ENCODE results near the gene FNDC3B.

FNDC3B gene

GRCh38 chr3:172232579-172233212, 193.3 kb downstream of the FNDC3B start:
- H3K4me3 ChIP-seq (ENCODE audit: low read length), result no peak overlapping the region
- no peak overlapping the region for H3K9ac ChIP-seq (ENCODE audit: low read length)
- H3K4me2 ChIP-seq (ENCODE audit: low read length), result no peak overlapping the region
- TF ChIP-seq EZH2phosphoT487 (IDR thresholded peaks at IDR 0.05; ENCODE audit: low read depth), result no peak
- TF ChIP-seq CTCF (IDR thresholded peaks at IDR 0.05; ENCODE audit: low read depth, low read length), result no peak
- no peaks in the 10 kb centered on the region for H3K27me3 ChIP-seq (ENCODE audit: low read depth, low read length)
- H3K36me3 ChIP-seq (replicated peaks; ENCODE audit: low read depth, low read length), result no peaks in the 10 kb centered on the region
- no peaks in the 10 kb centered on the region for H4K20me1 ChIP-seq (ENCODE audit: insufficient read depth, low read length)
- no peak overlapping the region for H3K27ac ChIP-seq (ENCODE audit: low read length)
- H3K9me3 ChIP-seq (ENCODE audit: insufficient read depth, low read length), result no peaks in the 10 kb centered on the region
- no peaks in the 10 kb centered on the region for H3K79me2 ChIP-seq (ENCODE audit: low read length)
- no peak overlapping the region for H2AFZ ChIP-seq (ENCODE audit: low read depth, low read length)
- H3K4me1 ChIP-seq (ENCODE audit: low read length), result no peaks in the 10 kb centered on the region

GRCh38 chr3:172233474-172234277, 194.3 kb downstream of the FNDC3B start:
- Histone ChIP-seq H4K20me1 (ENCODE audit: insufficient read depth, low read length) (no peaks in the 10 kb centered on the region), H3K4me1 (ENCODE audit: low read length) (no peaks in the 10 kb centered on the region), H3K36me3 (replicated peaks; ENCODE audit: low read depth, low read length) (no peaks in the 10 kb centered on the region), H3K9ac (ENCODE audit: low read length) (no peak overlapping the region), H3K9me3 (ENCODE audit: insufficient read depth, low read length) (no peaks in the 10 kb centered on the region), H3K4me3 (ENCODE audit: low read length) (no peak overlapping the region), H2AFZ (ENCODE audit: low read depth, low read length) (no peak overlapping the region), H3K79me2 (ENCODE audit: low read length) (no peaks in the 10 kb centered on the region), H3K27ac (ENCODE audit: low read length) (no peak overlapping the region), H3K4me2 (ENCODE audit: low read length) (no peak overlapping the region), H3K27me3 (ENCODE audit: low read depth, low read length) (no peaks in the 10 kb centered on the region)
- TF ChIP-seq CTCF (IDR thresholded peaks at IDR 0.05; ENCODE audit: low read depth, low read length) (no peak), EZH2phosphoT487 (IDR thresholded peaks at IDR 0.05; ENCODE audit: low read depth) (no peak)

- Histone ChIP-seq H3K27me3 (ENCODE audit: low read depth, low read length) (no peaks in the 10 kb centered on the region), H3K36me3 (replicated peaks; ENCODE audit: low read depth, low read length) (peaks cover 2% of the 10 kb centered on the region), H3K4me3 (ENCODE audit: low read length) (no peak overlapping the region), H2AFZ (ENCODE audit: low read depth, low read length) (no peak overlapping the region), H3K79me2 (ENCODE audit: low read length) (no peaks in the 10 kb centered on the region), H4K20me1 (ENCODE audit: insufficient read depth, low read length) (no peaks in the 10 kb centered on the region), H3K9ac (ENCODE audit: low read length) (no peak overlapping the region), H3K27ac (ENCODE audit: low read length) (no peak overlapping the region), H3K9me3 (ENCODE audit: insufficient read depth, low read length) (no peaks in the 10 kb centered on the region), H3K4me1 (ENCODE audit: low read length) (no peaks in the 10 kb centered on the region), H3K4me2 (ENCODE audit: low read length) (no peak overlapping the region)
- TF ChIP-seq EZH2phosphoT487 (IDR thresholded peaks at IDR 0.05; ENCODE audit: low read depth) (no peak), CTCF (IDR thresholded peaks at IDR 0.05; ENCODE audit: low read depth, low read length) (no peak)
Observed at GRCh38 chr3:172235698-172236097, 196.3 kb downstream of the FNDC3B start.

All from OCI-LY3 (cell line).